Neural crest cell (in vitro differentiated cells): ENCODE measurements around the gene TANC1. TPM values are rescaled to one million over a fixed set of nuclear protein-coding genes. Genes with fewer than 3 reads are reported as not detected.

ENCODE experiments used
- DNase-seq: peaks from one replicate; pipeline ENCODE4 v3.0.0; 2021; ENCODE audit warnings: low read depth, mixed read lengths, low spot score
- H3K27ac Mint-ChIP-seq: one replicate; pipeline ENCODE4 v1.8.0; 2021; ENCODE audit warnings: mild to moderate bottlenecking, mixed read lengths; ENCODE audit not compliant: unreplicated experiment
- H3K27me3 Mint-ChIP-seq: 2 replicates; pipeline ENCODE4 v1.8.0; 2021; ENCODE audit warnings: low read depth, mild to moderate bottlenecking, mixed read lengths
- H3K36me3 Mint-ChIP-seq: 2 replicates; pipeline ENCODE4 v1.8.0; 2021; ENCODE audit warnings: low read depth, mild to moderate bottlenecking, mixed read lengths
- H3K4me1 Mint-ChIP-seq: 2 replicates; pipeline ENCODE4 v1.8.0; 2021; ENCODE audit warnings: mixed read lengths
- H3K4me3 Mint-ChIP-seq: one replicate; pipeline ENCODE4 v1.8.0; 2021; ENCODE audit warnings: mild to moderate bottlenecking, mixed read lengths
- H3K9me3 Mint-ChIP-seq: 2 replicates; pipeline ENCODE4 v1.8.0; 2021; ENCODE audit warnings: mixed read lengths
- total RNA-seq: library from RNA; stranded (reverse); gene quantifications from 2 replicates; pipeline ENCODE4 v1.2.1, GENCODE V29; 2021
- TF ChIP-seq, protein P1 (sequence below): fragments of 200-600 bp; sonication (generic); conservative IDR thresholded peaks from 2 replicates; pipeline ENCODE4 v1.5.0; 2021; ENCODE audit warnings: antibody characterized with exemption, mild to moderate bottlenecking

The TANC1 gene
- total RNA-seq, 1 donor from 2014 or later, result 13.2 TPM

DNA sequence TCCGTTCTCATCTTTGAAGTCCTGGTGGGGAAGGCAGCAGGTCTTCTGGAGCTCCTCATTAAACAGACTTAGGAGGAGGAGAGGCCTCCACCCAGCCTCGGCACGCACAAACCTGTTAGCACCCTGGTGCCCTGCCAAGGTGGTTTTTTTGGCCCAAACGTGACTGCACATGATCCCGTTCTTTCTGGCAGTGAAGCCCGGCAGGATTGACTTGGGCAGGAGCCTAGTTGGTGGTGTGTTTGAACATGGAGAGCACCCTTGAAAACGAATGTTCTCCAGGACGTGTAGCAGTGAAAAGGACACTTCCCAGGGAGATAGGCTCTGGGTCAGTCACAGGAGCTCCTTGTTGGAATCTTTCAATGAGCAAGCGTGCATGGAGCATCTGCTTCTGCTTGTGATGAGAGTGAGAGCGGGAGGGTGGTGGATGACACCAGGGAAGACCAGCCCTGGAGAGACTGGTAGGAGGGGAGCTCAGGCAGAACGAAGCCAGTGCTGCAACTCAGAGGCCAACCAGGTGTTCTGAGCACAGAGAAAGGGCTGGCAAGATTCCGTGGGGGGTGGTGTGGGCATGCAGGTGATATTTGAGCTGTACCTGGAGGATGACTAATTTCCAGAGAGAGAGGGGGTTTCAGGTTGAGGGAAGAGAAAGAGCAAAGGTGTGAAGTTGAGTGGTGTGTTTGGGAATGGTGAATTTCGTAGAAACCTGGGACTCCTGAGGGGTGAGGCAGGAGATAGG is 73.8 kb downstream of the TANC1 start:
- DNase-seq, result no peak
- H3K4me1 Mint-ChIP-seq, result peaks cover 13% of the 10 kb centered on the region
- no peak overlapping the region for H3K27ac Mint-ChIP-seq
- TF ChIP-seq, protein P1, sequence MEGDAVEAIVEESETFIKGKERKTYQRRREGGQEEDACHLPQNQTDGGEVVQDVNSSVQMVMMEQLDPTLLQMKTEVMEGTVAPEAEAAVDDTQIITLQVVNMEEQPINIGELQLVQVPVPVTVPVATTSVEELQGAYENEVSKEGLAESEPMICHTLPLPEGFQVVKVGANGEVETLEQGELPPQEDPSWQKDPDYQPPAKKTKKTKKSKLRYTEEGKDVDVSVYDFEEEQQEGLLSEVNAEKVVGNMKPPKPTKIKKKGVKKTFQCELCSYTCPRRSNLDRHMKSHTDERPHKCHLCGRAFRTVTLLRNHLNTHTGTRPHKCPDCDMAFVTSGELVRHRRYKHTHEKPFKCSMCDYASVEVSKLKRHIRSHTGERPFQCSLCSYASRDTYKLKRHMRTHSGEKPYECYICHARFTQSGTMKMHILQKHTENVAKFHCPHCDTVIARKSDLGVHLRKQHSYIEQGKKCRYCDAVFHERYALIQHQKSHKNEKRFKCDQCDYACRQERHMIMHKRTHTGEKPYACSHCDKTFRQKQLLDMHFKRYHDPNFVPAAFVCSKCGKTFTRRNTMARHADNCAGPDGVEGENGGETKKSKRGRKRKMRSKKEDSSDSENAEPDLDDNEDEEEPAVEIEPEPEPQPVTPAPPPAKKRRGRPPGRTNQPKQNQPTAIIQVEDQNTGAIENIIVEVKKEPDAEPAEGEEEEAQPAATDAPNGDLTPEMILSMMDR, result no peak
- H3K9me3 Mint-ChIP-seq, result peaks cover 13% of the 10 kb centered on the region
- H3K36me3 Mint-ChIP-seq, result peaks cover 39% of the 10 kb centered on the region
- H3K27me3 Mint-ChIP-seq, result no peaks in the 10 kb centered on the region
- H3K4me3 Mint-ChIP-seq, result no peak overlapping the region

DNA sequence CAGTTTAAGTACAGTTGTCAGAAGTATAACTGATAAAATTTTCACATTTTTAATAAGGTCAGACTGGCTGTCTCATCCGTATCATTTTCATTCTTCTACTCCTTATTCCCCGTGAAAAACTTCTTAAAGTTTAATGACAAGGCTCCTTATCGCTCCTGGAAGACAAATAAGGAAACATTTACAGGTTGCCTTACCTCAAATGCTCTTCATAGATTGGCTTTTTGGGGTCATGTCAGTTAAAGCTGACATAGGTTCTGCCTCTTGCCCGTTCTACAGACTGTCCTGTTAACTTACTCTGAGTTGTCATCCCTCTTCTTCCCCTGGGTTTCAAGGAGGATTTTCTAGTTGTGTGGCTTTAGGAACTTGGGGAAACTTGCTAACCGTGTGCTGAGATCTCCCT is 75.3 kb downstream of the TANC1 start:
- peaks cover 27% of the 10 kb centered on the region for H3K36me3 Mint-ChIP-seq
- H3K4me3 Mint-ChIP-seq, result no peak overlapping the region
- H3K27ac Mint-ChIP-seq, result no peak overlapping the region
- H3K9me3 Mint-ChIP-seq, result peaks cover 5% of the 10 kb centered on the region
- H3K27me3 Mint-ChIP-seq, result no peaks in the 10 kb centered on the region
- no peak for DNase-seq
- TF ChIP-seq, protein P1, result no peak
- H3K4me1 Mint-ChIP-seq, result peaks cover 20% of the 10 kb centered on the region

DNA sequence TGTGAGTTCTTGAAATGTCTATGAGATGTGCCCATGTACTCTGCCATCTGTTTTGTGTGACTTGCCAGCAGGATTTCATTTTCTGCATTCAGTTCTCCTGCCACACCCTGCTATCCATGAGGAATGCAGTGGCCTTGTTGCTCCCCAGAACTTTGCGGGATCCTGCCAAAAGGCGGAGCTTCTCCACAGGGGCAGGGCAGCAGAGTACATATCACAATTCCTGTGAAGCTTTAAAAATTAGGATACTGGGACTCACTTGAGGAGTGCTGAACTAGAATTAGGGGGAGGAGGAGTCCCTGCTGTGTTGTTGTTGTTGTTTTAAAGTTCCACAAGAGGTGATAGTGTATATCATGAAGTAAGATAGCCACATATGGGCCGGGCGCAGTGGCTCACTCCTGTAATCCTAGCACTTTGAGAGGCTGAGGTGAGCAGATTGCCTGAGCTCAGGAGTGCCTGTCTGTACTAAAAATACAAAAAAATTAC is 76.4 kb downstream of the TANC1 start:
- TF ChIP-seq, protein P1, result no peak
- DNase-seq, result no peak

DNA sequence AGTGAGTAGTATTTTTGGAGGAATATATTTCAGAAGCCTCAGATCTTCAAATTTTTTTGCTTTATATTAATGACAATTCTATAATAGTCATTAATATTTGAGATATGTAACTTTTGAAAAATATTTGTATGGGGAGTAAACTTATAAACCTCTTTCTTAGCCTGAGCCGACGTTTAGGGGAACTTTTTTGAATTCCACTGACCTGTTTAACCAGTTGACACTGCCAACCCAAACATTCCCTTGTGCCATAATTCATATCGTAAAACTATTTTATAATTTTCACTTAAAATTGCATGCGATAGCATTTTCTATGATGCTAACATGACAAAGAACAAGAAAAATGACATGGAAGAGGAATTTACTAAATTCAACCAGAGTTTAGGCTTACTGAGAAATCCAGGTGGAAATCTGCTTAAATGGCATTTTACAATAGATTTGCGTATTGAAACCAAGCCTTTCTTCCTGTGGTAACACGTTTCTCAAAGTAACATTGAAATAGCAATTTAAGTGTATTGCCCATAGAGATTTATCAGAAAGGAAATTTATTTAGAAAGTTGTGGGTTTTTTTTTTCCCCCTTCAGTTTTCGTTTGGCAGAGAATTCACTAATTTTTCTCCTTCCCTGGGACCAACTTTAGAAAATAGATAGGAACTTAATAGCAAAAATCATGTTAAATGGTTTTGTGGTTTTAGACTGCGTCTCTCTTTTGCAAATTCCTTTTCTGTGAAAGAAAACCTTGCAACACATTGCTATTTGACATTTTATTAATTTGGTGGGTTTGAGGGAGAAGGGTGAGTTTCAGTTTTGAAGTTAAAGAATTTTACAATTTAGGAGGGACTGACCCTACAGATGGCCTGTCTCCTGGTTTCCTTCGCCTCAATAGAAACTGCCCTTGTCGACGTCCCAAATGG is 77.4 kb downstream of the TANC1 start:
- no peak overlapping the region for H3K27ac Mint-ChIP-seq
- peaks cover 16% of the 10 kb centered on the region for H3K36me3 Mint-ChIP-seq
- no peak overlapping the region for H3K4me3 Mint-ChIP-seq
- H3K27me3 Mint-ChIP-seq, result no peaks in the 10 kb centered on the region
- no peaks in the 10 kb centered on the region for H3K9me3 Mint-ChIP-seq
- DNase-seq, result no peak
- H3K4me1 Mint-ChIP-seq, result peaks cover 34% of the 10 kb centered on the region
- TF ChIP-seq, protein P1, result no peak

More for the DNA sequence above, 76.4 kb downstream of the TANC1 start:
- Mint-ChIP-seq H3K9me3 (peaks cover 2% of the 10 kb centered on the region), H3K27ac (no peak overlapping the region), H3K4me1 (peaks cover 28% of the 10 kb centered on the region), H3K27me3 (no peaks in the 10 kb centered on the region), H3K36me3 (peaks cover 22% of the 10 kb centered on the region), H3K4me3 (no peak overlapping the region)

DNA sequence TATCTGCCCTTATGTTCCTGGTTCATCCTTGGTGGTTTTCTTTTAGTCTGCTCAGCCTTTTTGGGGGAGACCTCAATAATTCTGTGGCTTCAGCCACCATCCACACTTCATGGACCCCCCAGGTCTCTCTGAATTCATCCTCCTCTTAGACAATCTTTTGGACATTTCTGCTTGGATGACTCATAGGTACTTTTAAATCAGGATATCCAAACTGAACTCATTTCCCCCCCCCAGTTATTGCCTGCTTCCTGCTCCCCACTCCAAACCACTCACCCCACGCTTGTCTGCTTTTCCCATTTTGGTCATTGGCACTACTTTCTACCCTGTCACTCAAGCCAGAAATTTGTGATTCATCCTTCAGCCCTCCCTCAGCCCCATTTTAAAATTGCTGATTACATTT is 78.5 kb downstream of the TANC1 start:
- Mint-ChIP-seq H3K27me3 (no peaks in the 10 kb centered on the region), H3K9me3 (no peaks in the 10 kb centered on the region), H3K27ac (no peak overlapping the region), H3K4me3 (no peak overlapping the region), H3K4me1 (peaks cover 44% of the 10 kb centered on the region), H3K36me3 (peaks cover 10% of the 10 kb centered on the region)
- no peak for DNase-seq
- TF ChIP-seq, protein P1, result no peak
